EH (cell line): ENCODE results near the gene AP1B1.
"Not testable (repeated sequence)": the region's sequence is repeated elsewhere in the genome, so short reads cannot be mapped to it uniquely, and the experiment has no call there.

Experiments used
- DNase-seq: peaks from one replicate; pipeline ENCODE4 v3.0.0-alpha.2; 2015; ENCODE audit warnings: low read depth

Gene AP1B1

GRCh38 chr22:29386708-29387107 lies 1.7 kb downstream of the AP1B1 start:
- DNase-seq: no peak

GRCh38 chr22:29385748-29386147 lies 2.6 kb downstream of the AP1B1 start:
- no peak for DNase-seq

- DNase-seq: no peak
Measured at GRCh38 chr22:29385151-29385704, 3.1 kb downstream of the AP1B1 start.

GRCh38 chr22:29383740-29384139 lies 4.6 kb downstream of the AP1B1 start:
- no peak for DNase-seq

- DNase-seq: no peak
Measured at GRCh38 chr22:29382580-29383302, 5.6 kb downstream of the AP1B1 start.

- no peak for DNase-seq
Measured at GRCh38 chr22:29380856-29381255, 7.5 kb downstream of the AP1B1 start.

- DNase-seq: peak; percentile 87
Measured at GRCh38 chr22:29380032-29380781, 8.2 kb downstream of the AP1B1 start.

GRCh38 chr22:29379258-29379657 lies 9.1 kb downstream of the AP1B1 start:
- no peak for DNase-seq

GRCh38 chr22:29377979-29378378 lies 10.4 kb downstream of the AP1B1 start:
- DNase-seq: no peak

GRCh38 chr22:29376705-29377104 lies 11.7 kb downstream of the AP1B1 start:
- not testable (repeated sequence) for DNase-seq

GRCh38 chr22:29375398-29376076 lies 12.8 kb downstream of the AP1B1 start:
- DNase-seq: no peak

GRCh38 chr22:29374806-29375205 lies 13.6 kb downstream of the AP1B1 start:
- DNase-seq: not testable (repeated sequence)

GRCh38 chr22:29374401-29374800 lies 14.0 kb downstream of the AP1B1 start:
- DNase-seq: no peak

- no peak for DNase-seq
Measured at GRCh38 chr22:29370537-29370936, 17.8 kb downstream of the AP1B1 start.

- peak; percentile 76 for DNase-seq
Measured at GRCh38 chr22:29369460-29369859, 18.9 kb downstream of the AP1B1 start.

GRCh38 chr22:29359469-29359868 lies 28.9 kb downstream of the AP1B1 start:
- DNase-seq: peak; percentile 72

- not testable (repeated sequence) for DNase-seq
Measured at GRCh38 chr22:29357193-29357890, 31.0 kb downstream of the AP1B1 start.

GRCh38 chr22:29353860-29354259 lies 34.5 kb downstream of the AP1B1 start:
- no peak for DNase-seq

- no peak for DNase-seq
Measured at GRCh38 chr22:29353286-29353685, 35.1 kb downstream of the AP1B1 start.

- no peak for DNase-seq
Measured at GRCh38 chr22:29352778-29353177, 35.6 kb downstream of the AP1B1 start.

- no peak for DNase-seq
Measured at GRCh38 chr22:29351891-29352290, 36.5 kb downstream of the AP1B1 start.

- no peak for DNase-seq
Measured at GRCh38 chr22:29351042-29351441, 37.3 kb downstream of the AP1B1 start.
